Kidney (tissue), 14 donors: ENCODE results near the gene NXPH1. TPM values are rescaled to one million over a fixed set of nuclear protein-coding genes. Genes with fewer than 3 reads are reported as not detected.
A peak's percentile ranks its signal among the peaks of the same experiment; 100 is the strongest.

Experiments used
- DNase-seq, 5 donors: peaks; one replicate each; pipeline ENCODE4 v3.0.0-alpha.2; 2013 to 2020
- FAIRE-seq: peaks from 2 replicates; lab custom pipeline; 2012; peaks lifted over from hg19 to GRCh38; lab: Jason Lieb, UNC
- H3K27ac ChIP-seq, 2 donors: one replicate each; pipeline ENCODE4 v1.7.0; 2013; ENCODE audit warnings: low read depth in 2 of 2, low read length in 2 of 2, inconsistent platforms in 1 of 2
- H3K27me3 ChIP-seq: one replicate; pipeline ENCODE4 v1.7.1; 2013; ENCODE audit warnings: low read length, inconsistent platforms; ENCODE audit not compliant: control insufficient read depth, insufficient read depth
- H3K36me3 ChIP-seq, 3 donors: one replicate each; pipeline versions ENCODE4 v1.7.0 to v1.7.1; 2013; ENCODE audit warnings: low read length in 3 of 3, control low read depth in 1 of 3, inconsistent platforms in 1 of 3; ENCODE audit not compliant: insufficient read depth in 3 of 3, control insufficient read depth in 2 of 3
- H3K4me1 ChIP-seq, 3 donors: one replicate each; pipeline versions ENCODE4 v1.7.0 to v1.7.1; 2013; ENCODE audit warnings: low read length in 3 of 3, inconsistent platforms in 1 of 3, low read depth in 1 of 3; ENCODE audit not compliant: control insufficient read depth in 2 of 3, insufficient read depth in 2 of 3
- H3K4me3 ChIP-seq, 3 donors: one replicate each; pipeline versions ENCODE4 v1.7.0 to v1.8.1; 2013; ENCODE audit warnings: low read length in 3 of 3, control low read depth in 1 of 3, inconsistent platforms in 1 of 3
- H3K9ac ChIP-seq, 3 donors: one replicate each; pipeline versions ENCODE4 v1.7.0 to v1.7.1; 2013; ENCODE audit warnings: low read length in 3 of 3, control low read depth in 1 of 3, inconsistent platforms in 1 of 3
- H3K9me3 ChIP-seq, 3 donors: one replicate each; pipeline versions ENCODE4 v1.7.0 to v1.7.1; 2013; ENCODE audit warnings: low read length in 3 of 3, control low read depth in 1 of 3, inconsistent platforms in 1 of 3; ENCODE audit not compliant: control insufficient read depth in 2 of 3, insufficient read depth in 1 of 3
- CTCF ChIP-seq: IDR thresholded peaks from 3 replicates; pipeline ENCODE4 v1.5.1; 2012; ENCODE audit warnings: mild to moderate bottlenecking, moderate library complexity, borderline replicate concordance; ENCODE audit not compliant: insufficient read depth; ENCODE audit errors: extremely low read depth
- intact Hi-C: fragments of 100-400 bp; cut with DNase I; formaldehyde crosslinking; loops from one replicate; pipeline ENCODE4 v1.11.1; 2022
- polyA plus RNA-seq: library from polyadenylated mRNA; stranded (reverse); fragments of 350-450 nt; fragmentation: Illumina TruSeq; extraction: RNeasy Lipid Tissue Mini Kit (QIAGEN cat#74804); gene quantifications from one replicate; pipeline ENCODE4 v1.2.3, GENCODE V29; 2014; ENCODE audit warnings: low read depth, low replicate concordance; ENCODE audit not compliant: insufficient read depth
- total RNA-seq: library from RNA; stranded (reverse); fragmentation: NEBNext Ultra II Directional; extraction: Animal tissue kit (Norgen Biotek cat#: 25700); gene quantifications from one replicate; pipeline ENCODE4 v1.2.1, GENCODE V29; 2021
- donor health status: control.
- donor health status: control.
- donor health status: control.
- donor health status: control.
- donor health status: control.
- donor health status: DM: yes; HTN: yes; CAD: no.
- donor health status: Normal renal cell carcinoma (clear cell type).

Gene NXPH1
- total and polyA plus RNA-seq, 2 donors from 2014 or later = not detected

- intact Hi-C loops = no loop called here
Observed at GRCh38 chr7:8481752-8482446, 48.5 kb downstream of the NXPH1 start.

GRCh38 chr7:8490391-8491045 lies 57.1 kb downstream of the NXPH1 start:
- Histone ChIP-seq H3K27me3 (no peaks in the 10 kb centered on the region), H3K36me3 (no peaks in the 10 kb centered on the region), H3K4me3 (no peak overlapping the region), H3K4me1 (no peaks in the 10 kb centered on the region), H3K27ac (no peak overlapping the region), H3K9ac (no peak overlapping the region), H3K9me3 (no peaks in the 10 kb centered on the region)
- no peak for DNase-seq
- FAIRE-seq = no peak
- TF ChIP-seq CTCF = no peak
- intact Hi-C loops = no loop called here

More at GRCh38 chr7:8481752-8482446, 48.5 kb downstream of the NXPH1 start:
- H3K27me3 ChIP-seq = no peaks in the 10 kb centered on the region
- H3K4me3 ChIP-seq = no peak overlapping the region
- DNase-seq = peak in 2 of 5 donors; percentile 11 to 22
- peaks cover 0 to 3% (median 0%) of the 10 kb centered on the region in 3 donors for H3K9me3 ChIP-seq
- no peak for TF ChIP-seq CTCF
- FAIRE-seq = no peak
- H3K9ac ChIP-seq = no peak overlapping the region
- no peaks in the 10 kb centered on the region for H3K4me1 ChIP-seq
- H3K36me3 ChIP-seq = no peaks in the 10 kb centered on the region
- no peak overlapping the region for H3K27ac ChIP-seq

GRCh38 chr7:8491106-8491505 lies 57.7 kb downstream of the NXPH1 start:
- FAIRE-seq = no peak
- Histone ChIP-seq H3K9me3 (no peaks in the 10 kb centered on the region), H3K4me3 (no peak overlapping the region), H3K36me3 (no peaks in the 10 kb centered on the region), H3K9ac (no peak overlapping the region), H3K27ac (no peak overlapping the region), H3K27me3 (no peaks in the 10 kb centered on the region), H3K4me1 (no peaks in the 10 kb centered on the region)
- no peak for TF ChIP-seq CTCF
- no peak for DNase-seq
- intact Hi-C loops = no loop called here
